ENCODE measurements around the gene SASH1. TPM values are rescaled to one million over a fixed set of nuclear protein-coding genes. Genes with fewer than 3 reads are reported as not detected.

Gene SASH1
- total and polyA plus RNA-seq, 2 donors (not counting 3 experiments of a cell fraction or from before 2014, with no cell fraction given) = 18.5 to 103 TPM

- ChIA-PET POLR2A (no interaction called here), CTCF (interaction anchor here (0.9 to 3.8 kb wide), 9 partner anchors 8 to 151 kb away, joined by 3 to 16 read pairs (median 3); no protein-coding TSS in a partner anchor)
- no peaks in the 10 kb centered on the region for H3K79me2 ChIP-seq (ENCODE audit: control insufficient read depth, insufficient read depth, low read length)
- no peak for DNase-seq (ENCODE audit: low read depth, low spot score)
- H3K4me1 ChIP-seq (ENCODE audit: control insufficient read depth, extremely low read depth, insufficient read depth, low read length) = peaks cover 12% of the 10 kb centered on the region
- H4K20me1 ChIP-seq (replicated peaks; ENCODE audit: control insufficient read depth, extremely low read depth, insufficient read depth, low read length) = no peaks in the 10 kb centered on the region
- no TSS peak for BruUV-seq (replicated peaks)
- no peak overlapping the region for H3K4me3 ChIP-seq (replicated peaks in 1 of 3; ENCODE audit: insufficient read depth in 1 of 3, low read depth in 1 of 3, low read length in 3 of 3)
- no peaks in the 10 kb centered on the region for H3K36me3 ChIP-seq (ENCODE audit: control insufficient read depth in 2 of 2, extremely low read depth in 1 of 2, insufficient read depth in 2 of 2, low read length in 2 of 2)
- no peak overlapping the region for H3K27ac ChIP-seq (ENCODE audit: insufficient read depth, low read depth, low read length)
- intact Hi-C loops (cut with micrococcal nuclease) (no loop called here), dilution Hi-C loops (cut with MboI; ENCODE audit: extremely low pct_ligation_motif_present, low sequenced_read_pairs) (no loop called here)
- no peaks in the 10 kb centered on the region for H3K27me3 ChIP-seq (ENCODE audit: control insufficient read depth in 2 of 2, insufficient read depth in 2 of 2, low read length in 2 of 2)
- no peaks in the 10 kb centered on the region for H3K9me1 ChIP-seq (replicated peaks; ENCODE audit: control insufficient read depth, extremely low read depth, insufficient read depth, low read length)
- H3K4me2 ChIP-seq (ENCODE audit: insufficient read depth, low read length) = no peak overlapping the region
- H3K9me3 ChIP-seq (replicated peaks; ENCODE audit: control insufficient read depth, insufficient read depth, low read length) = no peaks in the 10 kb centered on the region
- no peak overlapping the region for H2AFZ ChIP-seq (ENCODE audit: low read depth, low read length)
- no peak overlapping the region for H3K9ac ChIP-seq (replicated peaks; ENCODE audit: extremely low read depth, insufficient read depth, low read length)
- no peak for FAIRE-seq
- TF ChIP-seq EZH2 (IDR thresholded peaks at IDR 0.05; ENCODE audit: borderline replicate concordance, low read depth, low read length, severe bottlenecking) (no peak), POLR2AphosphoS5 (IDR thresholded peaks at IDR 0.05; ENCODE audit: insufficient read depth, low read depth, low read length) (no peak), GATA2 (IDR thresholded peaks at IDR 0.05; ENCODE audit: insufficient read depth, insufficient read length, low read depth, low read length) (no peak), MYC (IDR thresholded peaks at IDR 0.05; ENCODE audit: low read depth, low read length) (no peak), CTCF (IDR thresholded peaks at IDR 0.05; ENCODE audit: extremely low read depth in 1 of 2, insufficient read depth in 1 of 2, low read depth in 1 of 2, low read length in 2 of 2) (no peak), FOS (IDR thresholded peaks at IDR 0.05; ENCODE audit: borderline replicate concordance, insufficient read depth, low read length) (no peak), JUN (IDR thresholded peaks at IDR 0.05; ENCODE audit: borderline replicate concordance, insufficient read depth, insufficient read length, low read depth) (no peak), MAX (IDR thresholded peaks at IDR 0.05; ENCODE audit: insufficient read depth, insufficient read length) (no peak), POLR2A (IDR thresholded peaks at IDR 0.05; ENCODE audit: low read depth, low read length) (no peak)
Observed at GRCh38 chr6:148313488-148313887, 29.1 kb upstream of the SASH1 start.

Measured in endothelial cell of umbilical vein (primary cell).